GM18870 (cell line): ENCODE results near the gene PKNOX2.

Experiments
- ATAC-seq: cut with Tn5 transposase; IDR thresholded peaks from one replicate; pipeline ENCODE4 v1.9.1; 2021; ENCODE audit warnings: moderate library complexity; ENCODE audit not compliant: unreplicated experiment

Gene PKNOX2

GRCh38 chr11:125154378-125155099 lies 10.0 kb upstream of the PKNOX2 start:
- ATAC-seq, result no peak

GRCh38 chr11:125155100-125155444 lies 9.5 kb upstream of the PKNOX2 start:
- no peak for ATAC-seq

GRCh38 chr11:125155767-125156166 lies 8.8 kb upstream of the PKNOX2 start:
- no peak for ATAC-seq

GRCh38 chr11:125156346-125157117 lies 8.0 kb upstream of the PKNOX2 start:
- ATAC-seq, result no peak

- no peak for ATAC-seq
These were observed 7.3 kb upstream of the PKNOX2 start for GRCh38 chr11:125157118-125157733.

GRCh38 chr11:125157953-125158680 lies 6.4 kb upstream of the PKNOX2 start:
- no peak for ATAC-seq

GRCh38 chr11:125162743-125163142 lies 1.8 kb upstream of the PKNOX2 start:
- no peak for ATAC-seq

GRCh38 chr11:125163431-125164063 lies 1.0 kb upstream of the PKNOX2 start:
- ATAC-seq, result no peak

- no peak for ATAC-seq
These were observed 495 bp upstream of the PKNOX2 start for GRCh38 chr11:125164091-125164421.

- no peak for ATAC-seq
These were observed 726 bp downstream of the PKNOX2 start for GRCh38 chr11:125165111-125165842.

- ATAC-seq, result no peak
These were observed 1.6 kb downstream of the PKNOX2 start for GRCh38 chr11:125165843-125166763.

- ATAC-seq, result no peak
These were observed 2.3 kb downstream of the PKNOX2 start for GRCh38 chr11:125166764-125167291.

GRCh38 chr11:125167292-125167953 lies 2.9 kb downstream of the PKNOX2 start:
- ATAC-seq, result no peak

GRCh38 chr11:125167954-125168835 lies 3.6 kb downstream of the PKNOX2 start:
- no peak for ATAC-seq

GRCh38 chr11:125168918-125169456 lies 4.4 kb downstream of the PKNOX2 start:
- ATAC-seq, result no peak

- no peak for ATAC-seq
These were observed 5.5 kb downstream of the PKNOX2 start for GRCh38 chr11:125170001-125170509.

GRCh38 chr11:125170510-125171031 lies 6.0 kb downstream of the PKNOX2 start:
- ATAC-seq, result no peak
